Stimulated activated CD4-positive, alpha-beta T cell treated with anti-CD3 and anti-CD28 coated beads, Interleukin-1b, Interleukin-23, amount 100 ng/mL, for 48 hours (primary cell): Measurements from ENCODE around the gene SLC35D3.
"Not testable (repeated sequence)": the region's sequence is repeated elsewhere in the genome, so short reads cannot be mapped to it uniquely, and the experiment has no call there.

Experiments used
- DNase-seq: peaks from one replicate; pipeline ENCODE4 v3.0.0-alpha.2; 2020

The SLC35D3 gene

DNA sequence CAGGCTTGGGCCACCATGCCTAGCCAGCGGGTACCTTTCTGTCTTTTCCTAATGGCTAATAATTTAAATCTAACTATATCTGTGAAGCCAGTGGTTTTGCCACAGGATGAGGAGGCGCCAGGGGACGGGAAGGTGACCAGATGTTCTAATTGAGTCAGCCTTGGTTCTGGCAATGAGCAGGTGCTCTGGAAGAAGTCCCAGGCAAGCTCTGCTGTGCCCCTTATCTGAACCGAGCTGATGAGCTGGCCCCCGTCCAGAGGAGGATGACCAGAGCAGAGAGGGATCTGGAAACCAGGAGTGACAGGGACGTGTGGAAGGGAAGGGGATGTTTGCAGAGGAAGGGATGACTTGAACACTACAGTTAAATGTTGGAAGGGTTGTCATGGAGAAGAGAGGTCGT lies 46.7 kb downstream of the SLC35D3 start:
- DNase-seq: no peak

DNA sequence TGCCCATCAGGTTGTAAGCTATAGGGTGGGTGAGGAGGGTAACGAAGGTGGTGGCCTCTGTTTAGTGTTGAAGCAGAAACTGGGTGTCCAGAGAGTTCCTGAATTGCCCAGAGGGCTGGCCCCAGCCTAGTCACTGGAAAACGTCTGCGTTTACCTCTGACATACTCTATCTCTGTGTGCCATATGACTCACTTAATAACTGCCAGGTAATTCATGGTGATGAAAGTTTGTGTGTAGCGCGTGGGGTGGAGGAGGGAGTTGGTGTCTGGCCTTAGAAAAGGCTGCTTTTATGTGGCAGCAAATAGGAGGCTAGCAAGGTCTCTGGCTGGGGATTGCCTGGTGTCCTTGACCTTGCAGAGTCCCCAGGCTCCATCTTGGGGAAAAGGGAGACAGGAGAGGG lies 47.3 kb downstream of the SLC35D3 start:
- no peak for DNase-seq

DNA sequence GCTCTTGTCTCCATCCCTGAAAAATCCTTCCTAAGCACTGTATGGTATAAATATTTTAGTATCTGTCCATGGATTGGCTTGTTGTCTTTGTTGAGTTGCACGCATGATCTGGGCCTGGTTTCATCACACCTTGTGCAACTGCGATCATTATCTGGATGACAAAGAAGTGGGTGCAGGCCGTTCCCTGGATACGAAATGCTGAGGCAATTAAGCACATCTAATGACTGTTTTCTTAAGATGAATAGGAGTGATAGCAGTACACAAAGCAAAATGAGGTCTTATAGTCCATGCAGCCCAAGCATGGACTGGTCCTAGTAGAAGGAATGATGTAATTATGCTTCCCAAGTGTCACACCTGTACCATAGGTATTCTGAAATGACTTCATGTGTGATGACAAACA lies 47.8 kb downstream of the SLC35D3 start:
- DNase-seq: no peak

DNA sequence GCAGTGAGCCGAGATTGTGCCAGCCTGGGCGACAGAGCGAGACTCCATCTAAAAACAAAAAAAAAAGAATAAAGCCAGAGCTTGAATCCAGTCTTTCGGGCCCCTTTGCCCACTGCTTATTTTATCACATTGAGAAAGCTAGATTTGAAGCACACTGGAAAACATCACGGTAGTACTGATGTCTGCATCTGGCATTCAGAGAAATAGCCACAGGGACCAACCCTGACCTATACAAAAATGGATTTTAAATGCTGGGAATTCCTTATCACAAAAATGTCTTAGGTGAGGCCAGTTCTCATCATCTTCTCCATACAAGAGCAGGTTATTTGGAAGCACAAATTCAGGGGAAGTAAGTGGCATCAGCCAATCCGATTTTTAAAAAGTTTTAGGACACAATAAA lies 49.5 kb downstream of the SLC35D3 start:
- no peak for DNase-seq

DNA sequence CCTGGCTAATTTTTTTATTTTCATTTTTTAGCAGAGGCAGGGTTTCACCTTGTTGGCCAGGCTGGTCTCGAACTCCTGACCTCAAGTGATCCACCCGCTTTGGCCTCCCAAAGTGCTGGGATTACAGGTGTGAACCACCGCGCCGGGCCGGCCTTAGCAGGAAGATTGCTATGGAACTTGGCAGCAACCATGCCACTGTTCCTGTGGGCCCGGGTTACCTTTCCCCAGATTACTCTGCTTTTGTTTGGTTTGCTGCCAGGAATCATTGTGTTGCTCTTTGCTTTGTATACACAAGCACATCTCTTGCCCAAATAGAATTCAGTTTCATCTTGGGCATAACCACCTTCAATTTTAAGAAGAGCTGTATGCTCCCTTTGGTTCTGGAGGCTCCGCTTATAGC lies 51.7 kb downstream of the SLC35D3 start:
- not testable (repeated sequence) for DNase-seq
